ENCODE data around the gene CTDP1.

CTDP1 gene

GRCh38 chr18:79715280-79715679 is 35.7 kb downstream of the CTDP1 start:
- H2AFZ ChIP-seq (ENCODE audit: low read length) = no peak overlapping the region

GRCh38 chr18:79717059-79717458 is 37.5 kb downstream of the CTDP1 start:
- H3F3A ChIP-seq (ENCODE audit: insufficient read depth, low read length) = no peaks in the 10 kb centered on the region
- no peaks in the 10 kb centered on the region for H3K4me1 ChIP-seq (ENCODE audit: insufficient read depth, low read length, severe bottlenecking)
- peaks cover 87% of the 10 kb centered on the region for H3K36me3 ChIP-seq (ENCODE audit: insufficient read depth, low read length)
- no peak overlapping the region for H3K4me2 ChIP-seq (ENCODE audit: low read length)
- no peak overlapping the region for H2AFZ ChIP-seq (ENCODE audit: low read length)
- no peaks in the 10 kb centered on the region for H3K9me3 ChIP-seq (ENCODE audit: low read length)
- H4K20me1 ChIP-seq (ENCODE audit: insufficient read depth, low read length) = no peaks in the 10 kb centered on the region
- H3K9ac ChIP-seq (ENCODE audit: low read length) = no peak overlapping the region
- H3K27ac ChIP-seq (ENCODE audit: low read depth, low read length, poor library complexity, severe bottlenecking) = no peak overlapping the region
- H3K4me3 ChIP-seq (ENCODE audit: low read depth, low read length, poor library complexity, severe bottlenecking) = no peak overlapping the region
- no peaks in the 10 kb centered on the region for H3K27me3 ChIP-seq (ENCODE audit: insufficient read depth, low read length)
- no peak for TF ChIP-seq CTCF (IDR thresholded peaks at IDR 0.05; ENCODE audit: low read length)
- TF ChIP-seq EZH2 (IDR thresholded peaks at IDR 0.05; ENCODE audit: borderline replicate concordance, low read length) = no peak
- no peaks in the 10 kb centered on the region for H3K9me2 ChIP-seq (ENCODE audit: low read depth, low read length)
- no peaks in the 10 kb centered on the region for H3K79me2 ChIP-seq (ENCODE audit: insufficient read depth, low read length)

More at GRCh38 chr18:79715280-79715679, 35.7 kb downstream of the CTDP1 start:
- Histone ChIP-seq H3K4me1 (ENCODE audit: insufficient read depth, low read length, severe bottlenecking) (no peaks in the 10 kb centered on the region), H3K79me2 (ENCODE audit: insufficient read depth, low read length) (no peaks in the 10 kb centered on the region), H4K20me1 (ENCODE audit: insufficient read depth, low read length) (no peaks in the 10 kb centered on the region), H3K9ac (ENCODE audit: low read length) (no peak overlapping the region), H3F3A (ENCODE audit: insufficient read depth, low read length) (no peaks in the 10 kb centered on the region), H3K9me3 (ENCODE audit: low read length) (no peaks in the 10 kb centered on the region), H3K27me3 (ENCODE audit: insufficient read depth, low read length) (no peaks in the 10 kb centered on the region), H3K27ac (ENCODE audit: low read depth, low read length, poor library complexity, severe bottlenecking) (no peak overlapping the region), H3K9me2 (ENCODE audit: low read depth, low read length) (no peaks in the 10 kb centered on the region), H3K4me3 (ENCODE audit: low read depth, low read length, poor library complexity, severe bottlenecking) (no peak overlapping the region), H3K4me2 (ENCODE audit: low read length) (no peak overlapping the region), H3K36me3 (ENCODE audit: insufficient read depth, low read length) (peaks cover 77% of the 10 kb centered on the region)
- TF ChIP-seq EZH2 (IDR thresholded peaks at IDR 0.05; ENCODE audit: borderline replicate concordance, low read length) = no peak
- no peak for TF ChIP-seq CTCF (IDR thresholded peaks at IDR 0.05; ENCODE audit: low read length)

GRCh38 chr18:79717555-79718074 is 38.0 kb downstream of the CTDP1 start:
- H3K9ac ChIP-seq (ENCODE audit: low read length) = no peak overlapping the region
- H3K9me3 ChIP-seq (ENCODE audit: low read length) = no peaks in the 10 kb centered on the region
- no peak overlapping the region for H3K4me3 ChIP-seq (ENCODE audit: low read depth, low read length, poor library complexity, severe bottlenecking)
- no peaks in the 10 kb centered on the region for H4K20me1 ChIP-seq (ENCODE audit: insufficient read depth, low read length)
- H3K4me2 ChIP-seq (ENCODE audit: low read length) = no peak overlapping the region
- no peak overlapping the region for H2AFZ ChIP-seq (ENCODE audit: low read length)
- no peak overlapping the region for H3K27ac ChIP-seq (ENCODE audit: low read depth, low read length, poor library complexity, severe bottlenecking)
- peaks cover 88% of the 10 kb centered on the region for H3K36me3 ChIP-seq (ENCODE audit: insufficient read depth, low read length)
- no peaks in the 10 kb centered on the region for H3K4me1 ChIP-seq (ENCODE audit: insufficient read depth, low read length, severe bottlenecking)
- no peaks in the 10 kb centered on the region for H3K27me3 ChIP-seq (ENCODE audit: insufficient read depth, low read length)
- H3F3A ChIP-seq (ENCODE audit: insufficient read depth, low read length) = no peaks in the 10 kb centered on the region
- TF ChIP-seq CTCF (IDR thresholded peaks at IDR 0.05; ENCODE audit: low read length) = no peak
- TF ChIP-seq EZH2 (IDR thresholded peaks at IDR 0.05; ENCODE audit: borderline replicate concordance, low read length) = no peak
- H3K79me2 ChIP-seq (ENCODE audit: insufficient read depth, low read length) = no peaks in the 10 kb centered on the region
- no peaks in the 10 kb centered on the region for H3K9me2 ChIP-seq (ENCODE audit: low read depth, low read length)

Measured in OCI-LY1 (cell line).